Stimulated activated CD8-positive, alpha-beta memory T cell treated with anti-CD3 and anti-CD28 coated beads, Interleukin-2, amount 100 ng/mL, for 1 hour (primary cell): Measurements from ENCODE around the gene PCDHB16.
"Not testable (repeated sequence)": the region's sequence is repeated elsewhere in the genome, so short reads cannot be mapped to it uniquely, and the experiment has no call there.

Source experiments
- DNase-seq, 2 donors: peaks; one replicate each; pipeline ENCODE4 v3.0.0-alpha.2; 2020; ENCODE audit warnings: low read depth in 2 of 2

Gene PCDHB16

DNA sequence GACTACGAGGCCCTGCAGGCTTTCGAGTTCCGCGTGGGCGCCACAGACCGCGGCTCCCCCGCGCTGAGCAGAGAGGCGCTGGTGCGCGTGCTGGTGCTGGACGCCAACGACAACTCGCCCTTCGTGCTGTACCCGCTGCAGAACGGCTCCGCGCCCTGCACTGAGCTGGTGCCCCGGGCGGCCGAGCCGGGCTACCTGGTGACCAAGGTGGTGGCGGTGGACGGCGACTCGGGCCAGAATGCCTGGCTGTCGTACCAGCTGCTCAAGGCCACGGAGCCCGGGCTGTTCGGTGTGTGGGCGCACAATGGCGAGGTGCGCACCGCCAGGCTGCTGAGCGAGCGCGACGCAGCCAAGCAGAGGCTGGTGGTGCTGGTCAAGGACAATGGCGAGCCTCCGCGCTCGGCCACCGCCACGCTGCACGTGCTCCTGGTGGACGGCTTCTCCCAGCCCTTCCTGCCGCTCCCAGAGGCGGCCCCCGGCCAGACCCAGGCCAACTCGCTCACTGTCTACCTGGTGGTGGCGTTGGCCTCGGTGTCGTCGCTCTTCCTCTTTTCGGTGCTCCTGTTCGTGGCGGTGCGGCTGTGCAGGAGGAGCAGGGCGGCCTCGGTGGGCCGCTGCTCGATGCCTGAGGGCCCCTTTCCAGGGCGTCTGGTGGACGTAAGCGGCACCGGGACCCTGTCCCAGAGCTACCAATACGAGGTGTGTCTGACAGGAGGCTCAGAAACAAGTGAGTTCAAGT, 2.1 kb downstream of the PCDHB16 start:
- DNase-seq: not testable (repeated sequence)

DNA sequence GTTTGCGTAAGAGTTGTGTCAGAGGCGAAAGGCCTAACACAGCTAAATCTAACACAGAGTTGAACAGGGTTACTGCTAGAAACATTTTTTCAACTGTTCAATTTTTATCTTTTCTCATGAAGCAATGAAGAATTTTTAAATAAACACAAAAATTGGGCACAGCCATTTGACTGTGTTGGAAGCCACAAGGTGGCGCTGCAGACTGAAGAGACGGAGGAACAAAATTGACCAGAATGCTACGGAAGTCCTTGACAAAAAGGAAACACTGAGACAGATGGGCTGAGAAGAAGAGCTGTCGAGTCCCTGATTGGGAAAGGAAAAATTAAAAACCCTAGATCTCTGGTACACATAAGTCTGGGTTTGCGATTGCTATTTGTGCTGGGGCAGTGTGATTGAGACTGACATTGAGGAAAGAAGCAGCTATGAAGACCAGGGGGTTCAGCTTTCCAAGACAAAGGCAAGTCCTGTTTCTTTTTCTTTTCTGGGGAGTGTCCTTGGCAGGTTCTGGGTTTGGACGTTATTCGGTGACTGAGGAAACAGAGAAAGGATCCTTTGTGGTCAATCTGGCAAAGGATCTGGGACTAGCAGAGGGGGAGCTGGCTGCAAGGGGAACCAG, 4.8 kb downstream of the PCDHB16 start, which contains the start of gene PCDHB9:
TSS of gene PCDHB9 (plus strand) at position 265 of the 616 bp plus-strand sequence. CDS start at position 423, 158 bp downstream.
- no peak for DNase-seq

DNA sequence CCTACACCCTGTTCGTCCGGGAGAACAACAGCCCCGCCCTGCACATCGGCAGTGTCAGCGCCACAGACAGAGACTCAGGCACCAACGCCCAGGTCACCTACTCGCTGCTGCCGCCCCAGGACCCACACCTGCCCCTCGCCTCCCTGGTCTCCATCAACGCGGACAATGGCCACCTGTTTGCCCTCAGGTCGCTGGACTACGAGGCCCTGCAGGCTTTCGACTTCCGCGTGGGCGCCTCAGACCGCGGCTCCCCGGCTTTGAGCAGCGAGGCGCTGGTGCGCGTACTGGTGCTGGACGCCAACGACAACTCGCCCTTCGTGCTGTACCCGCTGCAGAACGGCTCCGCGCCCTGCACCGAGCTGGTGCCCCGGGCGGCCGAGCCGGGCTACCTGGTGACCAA, 6.5 kb downstream of the PCDHB16 start:
- DNase-seq: not testable (repeated sequence)

DNA sequence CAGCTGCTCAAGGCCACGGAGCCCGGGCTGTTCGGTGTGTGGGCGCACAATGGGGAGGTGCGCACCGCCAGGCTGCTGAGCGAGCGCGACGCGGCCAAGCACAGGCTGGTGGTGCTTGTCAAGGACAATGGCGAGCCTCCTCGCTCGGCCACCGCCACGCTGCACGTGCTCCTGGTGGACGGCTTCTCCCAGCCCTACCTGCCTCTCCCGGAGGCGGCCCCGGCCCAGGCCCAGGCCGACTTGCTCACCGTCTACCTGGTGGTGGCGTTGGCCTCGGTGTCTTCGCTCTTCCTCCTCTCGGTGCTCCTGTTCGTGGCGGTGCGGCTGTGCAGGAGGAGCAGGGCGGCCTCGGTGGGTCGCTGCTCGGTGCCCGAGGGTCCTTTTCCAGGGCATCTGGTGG, 6.9 kb downstream of the PCDHB16 start:
- not testable (repeated sequence) for DNase-seq

DNA sequence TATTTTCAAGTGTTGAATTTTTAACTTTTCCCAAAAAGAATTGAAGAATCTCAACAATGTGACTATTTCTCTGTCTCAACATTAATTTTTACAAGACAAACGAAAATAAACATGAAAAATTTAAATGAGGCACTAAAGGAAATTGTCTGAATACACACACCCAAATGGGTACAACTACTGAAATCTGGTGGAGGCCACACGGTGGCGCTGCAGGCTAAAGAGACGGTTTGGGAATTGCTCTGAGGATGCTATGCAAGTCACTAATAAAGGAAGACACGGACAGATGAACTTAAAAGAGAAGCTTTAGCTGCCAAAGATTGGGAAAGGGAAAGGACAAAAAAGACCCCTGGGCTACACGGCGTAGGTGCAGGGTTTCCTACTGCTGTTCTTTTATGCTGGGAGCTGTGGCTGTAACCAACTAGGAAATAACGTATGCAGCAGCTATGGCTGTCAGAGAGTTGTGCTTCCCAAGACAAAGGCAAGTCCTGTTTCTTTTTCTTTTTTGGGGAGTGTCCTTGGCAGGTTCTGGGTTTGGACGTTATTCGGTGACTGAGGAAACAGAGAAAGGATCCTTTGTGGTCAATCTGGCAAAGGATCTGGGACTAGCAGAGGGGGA, 10.0 kb downstream of the PCDHB16 start, which contains the start of gene PCDHB10:
TSS of gene PCDHB10 (plus strand) at position 244 of the 616 bp plus-strand sequence. CDS start at position 444, 200 bp downstream.
- no peak for DNase-seq

DNA sequence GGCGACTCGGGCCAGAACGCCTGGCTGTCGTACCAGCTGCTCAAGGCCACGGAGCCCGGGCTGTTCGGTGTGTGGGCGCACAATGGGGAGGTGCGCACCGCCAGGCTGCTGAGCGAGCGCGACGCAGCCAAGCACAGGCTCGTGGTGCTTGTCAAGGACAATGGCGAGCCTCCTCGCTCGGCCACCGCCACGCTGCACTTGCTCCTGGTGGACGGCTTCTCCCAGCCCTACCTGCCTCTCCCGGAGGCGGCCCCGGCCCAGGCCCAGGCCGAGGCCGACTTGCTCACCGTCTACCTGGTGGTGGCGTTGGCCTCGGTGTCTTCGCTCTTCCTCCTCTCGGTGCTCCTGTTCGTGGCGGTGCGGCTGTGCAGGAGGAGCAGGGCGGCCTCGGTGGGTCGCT, 12.1 kb downstream of the PCDHB16 start:
- DNase-seq: not testable (repeated sequence)

DNA sequence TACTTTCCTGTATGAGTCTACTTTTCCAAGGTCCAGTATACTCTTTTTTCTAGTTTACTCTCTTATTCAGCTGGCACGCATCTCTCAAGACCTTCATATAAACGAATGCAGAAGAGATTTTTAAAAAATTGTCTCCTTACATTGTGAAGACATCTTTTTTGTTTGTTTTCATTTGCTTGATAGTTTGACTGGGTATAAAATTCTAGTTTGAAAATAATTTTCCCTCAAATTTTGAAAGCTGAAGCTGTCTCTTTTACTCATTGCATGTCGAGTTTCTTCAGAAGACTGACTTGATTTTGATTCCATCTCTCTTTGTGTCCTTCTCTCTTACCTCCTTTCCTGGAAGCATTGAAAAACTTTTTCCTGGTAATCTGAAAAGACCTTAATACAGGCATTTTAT, 14.2 kb downstream of the PCDHB16 start:
- no peak for DNase-seq

DNA sequence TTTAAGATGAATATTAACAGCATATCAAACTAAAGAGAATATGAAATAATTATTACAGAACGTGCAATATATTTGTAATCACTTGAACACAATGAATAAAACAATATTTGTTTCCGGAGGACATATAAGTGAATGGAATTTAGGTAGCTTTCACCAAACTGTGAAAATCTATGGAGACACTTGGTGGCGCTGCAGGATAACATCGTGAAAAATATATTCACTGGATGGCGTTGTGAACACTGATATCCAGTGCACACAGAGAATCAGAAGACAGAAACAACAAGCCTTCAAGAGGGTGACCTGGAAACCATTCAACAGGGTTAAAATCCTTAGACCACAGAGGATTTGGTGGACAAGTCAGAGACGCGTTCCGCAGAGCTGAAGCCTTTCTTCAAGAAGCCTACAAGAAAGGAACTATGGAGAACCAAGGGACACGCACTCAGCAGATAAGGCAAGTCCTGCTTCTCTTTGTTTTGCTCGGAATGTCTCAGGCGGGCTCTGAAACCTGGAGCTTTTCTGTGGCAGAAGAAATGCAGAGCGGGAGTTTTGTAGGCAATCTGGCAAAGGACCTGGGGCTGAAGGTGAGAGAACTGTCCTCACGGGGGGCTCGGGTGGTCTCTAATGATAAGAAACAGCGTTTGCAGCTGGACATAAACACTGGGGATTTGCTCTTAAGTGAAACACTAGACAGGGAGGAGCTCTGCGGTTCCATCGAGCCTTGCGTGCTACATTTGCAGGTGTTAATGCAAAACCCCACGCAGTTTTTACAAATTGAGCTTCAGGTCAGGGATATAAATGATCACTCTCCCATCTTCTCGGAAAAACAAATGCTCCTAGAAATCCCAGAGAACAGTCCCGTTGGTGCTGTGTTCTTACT, 17.4 kb downstream of the PCDHB16 start, which contains the start of gene PCDHB11:
TSS of gene PCDHB11 (plus strand) at position 269 of the 877 bp plus-strand sequence. CDS start at position 417, 148 bp downstream.
- no peak for DNase-seq

DNA sequence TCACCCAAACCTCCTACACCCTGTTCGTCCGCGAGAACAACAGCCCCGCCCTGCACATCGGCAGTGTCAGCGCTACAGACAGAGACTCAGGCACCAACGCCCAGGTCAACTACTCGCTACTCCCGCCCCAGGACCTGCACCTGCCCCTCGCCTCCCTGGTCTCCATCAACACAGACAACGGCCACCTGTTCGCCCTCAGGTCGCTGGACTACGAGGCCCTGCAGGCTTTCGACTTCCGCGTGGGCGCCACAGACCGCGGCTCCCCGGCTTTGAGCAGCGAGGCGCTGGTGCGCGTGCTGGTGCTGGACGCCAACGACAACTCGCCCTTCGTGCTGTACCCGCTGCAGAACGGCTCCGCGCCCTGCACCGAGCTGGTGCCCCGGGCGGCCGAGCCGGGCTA, 18.9 kb downstream of the PCDHB16 start:
- DNase-seq: not testable (repeated sequence)

DNA sequence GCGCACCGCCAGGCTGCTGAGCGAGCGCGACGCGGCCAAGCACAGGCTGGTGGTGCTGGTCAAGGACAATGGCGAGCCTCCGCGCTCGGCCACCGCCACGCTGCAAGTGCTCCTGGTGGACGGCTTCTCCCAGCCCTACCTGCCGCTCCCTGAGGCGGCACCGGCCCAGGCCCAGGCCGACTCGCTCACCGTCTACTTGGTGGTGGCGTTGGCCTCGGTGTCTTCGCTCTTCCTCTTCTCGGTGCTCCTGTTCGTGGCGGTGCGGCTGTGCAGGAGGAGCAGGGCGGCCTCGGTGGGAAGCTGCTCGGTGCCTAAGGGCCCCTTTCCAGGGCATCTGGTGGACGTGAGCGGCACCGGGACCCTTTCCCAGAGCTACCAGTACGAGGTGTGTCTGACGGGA, 19.5 kb downstream of the PCDHB16 start:
- DNase-seq: not testable (repeated sequence)

DNA sequence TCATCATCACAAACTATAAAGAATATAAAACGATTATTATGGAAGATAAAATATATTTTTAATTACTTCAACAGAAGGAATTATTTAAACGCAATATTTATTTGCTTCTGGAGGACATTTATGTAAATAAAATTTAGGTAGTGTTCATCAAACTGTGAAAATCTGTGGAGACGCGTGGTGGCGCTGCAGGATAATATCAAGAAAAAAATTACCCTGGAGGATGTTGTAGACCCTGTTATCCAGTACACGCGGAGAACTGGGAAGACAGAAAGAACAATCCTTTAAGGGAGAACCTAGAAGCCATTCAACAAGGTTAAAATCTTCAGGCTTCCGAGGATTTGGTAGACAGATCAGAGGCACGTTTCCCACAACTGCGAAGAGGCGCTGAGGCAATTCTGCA, 26.3 kb downstream of the PCDHB16 start, which contains the start of gene PCDHB12:
TSS of gene PCDHB12 (plus strand) at position 242 of the 400 bp plus-strand sequence. CDS start 189 bp downstream, outside the sequence.
- no peak for DNase-seq

DNA sequence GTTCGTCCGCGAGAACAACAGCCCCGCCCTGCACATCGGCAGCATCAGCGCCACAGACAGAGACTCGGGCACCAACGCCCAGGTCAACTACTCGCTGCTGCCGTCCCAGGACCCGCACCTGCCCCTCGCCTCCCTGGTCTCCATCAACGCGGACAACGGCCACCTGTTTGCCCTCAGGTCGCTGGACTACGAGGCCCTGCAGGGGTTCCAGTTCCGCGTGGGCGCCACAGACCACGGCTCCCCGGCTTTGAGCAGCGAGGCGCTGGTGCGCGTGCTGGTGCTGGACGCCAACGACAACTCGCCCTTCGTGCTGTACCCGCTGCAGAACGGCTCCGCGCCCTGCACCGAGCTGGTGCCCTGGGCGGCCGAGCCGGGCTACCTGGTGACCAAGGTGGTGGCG, 28.1 kb downstream of the PCDHB16 start:
- DNase-seq: not testable (repeated sequence)

DNA sequence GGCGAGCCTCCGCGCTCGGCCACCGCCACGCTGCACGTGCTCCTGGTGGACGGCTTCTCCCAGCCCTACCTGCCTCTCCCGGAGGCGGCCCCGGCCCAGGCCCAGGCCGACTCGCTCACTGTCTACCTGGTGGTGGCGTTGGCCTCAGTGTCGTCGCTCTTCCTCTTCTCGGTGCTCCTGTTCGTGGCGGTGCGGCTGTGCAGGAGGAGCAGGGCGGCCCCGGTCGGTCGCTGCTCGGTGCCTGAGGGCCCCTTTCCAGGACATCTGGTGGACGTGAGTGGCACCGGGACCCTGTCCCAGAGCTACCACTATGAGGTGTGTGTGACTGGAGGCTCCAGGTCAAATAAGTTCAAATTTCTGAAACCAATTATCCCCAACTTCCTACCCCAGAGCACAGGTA, 28.7 kb downstream of the PCDHB16 start:
- DNase-seq: not testable (repeated sequence)

DNA sequence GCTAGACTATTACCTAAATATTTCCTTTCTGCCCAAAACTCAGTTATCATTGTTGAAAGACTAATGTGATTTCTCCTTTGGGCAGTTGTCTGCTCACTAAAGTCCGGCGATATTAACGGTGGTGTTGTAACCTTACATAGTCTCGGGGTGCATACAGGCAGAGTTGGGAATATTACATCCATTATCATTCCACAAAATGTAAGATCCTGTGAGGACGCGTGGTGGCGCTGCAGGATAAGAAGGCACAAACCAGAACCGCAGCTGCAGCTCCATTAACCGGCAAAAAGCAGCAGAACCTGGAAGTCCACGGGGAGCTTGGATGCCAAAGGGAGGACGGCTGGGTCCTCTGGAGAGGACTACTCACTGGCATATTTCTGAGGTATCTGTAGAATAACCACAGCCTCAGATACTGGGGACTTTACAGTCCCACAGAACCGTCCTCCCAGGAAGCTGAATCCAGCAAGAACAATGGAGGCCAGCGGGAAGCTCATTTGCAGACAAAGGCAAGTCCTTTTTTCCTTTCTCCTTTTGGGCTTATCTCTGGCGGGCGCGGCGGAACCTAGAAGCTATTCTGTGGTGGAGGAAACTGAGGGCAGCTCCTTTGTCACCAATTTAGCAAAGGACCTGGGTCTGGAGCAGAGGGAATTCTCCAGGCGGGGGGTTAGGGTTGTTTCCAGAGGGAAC, 31.6 kb downstream of the PCDHB16 start, which contains the start of gene PCDHB13:
TSS of gene PCDHB13 (plus strand) at position 264 of the 684 bp plus-strand sequence. CDS start at position 469, 205 bp downstream.
- DNase-seq: not testable (repeated sequence)

DNA sequence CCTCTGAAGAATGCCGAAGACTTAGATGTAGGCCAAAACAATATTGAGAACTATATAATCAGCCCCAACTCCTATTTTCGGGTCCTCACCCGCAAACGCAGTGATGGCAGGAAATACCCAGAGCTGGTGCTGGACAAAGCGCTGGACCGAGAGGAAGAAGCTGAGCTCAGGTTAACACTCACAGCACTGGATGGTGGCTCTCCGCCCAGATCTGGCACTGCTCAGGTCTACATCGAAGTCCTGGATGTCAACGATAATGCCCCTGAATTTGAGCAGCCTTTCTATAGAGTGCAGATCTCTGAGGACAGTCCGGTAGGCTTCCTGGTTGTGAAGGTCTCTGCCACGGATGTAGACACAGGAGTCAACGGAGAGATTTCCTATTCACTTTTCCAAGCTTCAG, 32.4 kb downstream of the PCDHB16 start:
- DNase-seq: not testable (repeated sequence)

DNA sequence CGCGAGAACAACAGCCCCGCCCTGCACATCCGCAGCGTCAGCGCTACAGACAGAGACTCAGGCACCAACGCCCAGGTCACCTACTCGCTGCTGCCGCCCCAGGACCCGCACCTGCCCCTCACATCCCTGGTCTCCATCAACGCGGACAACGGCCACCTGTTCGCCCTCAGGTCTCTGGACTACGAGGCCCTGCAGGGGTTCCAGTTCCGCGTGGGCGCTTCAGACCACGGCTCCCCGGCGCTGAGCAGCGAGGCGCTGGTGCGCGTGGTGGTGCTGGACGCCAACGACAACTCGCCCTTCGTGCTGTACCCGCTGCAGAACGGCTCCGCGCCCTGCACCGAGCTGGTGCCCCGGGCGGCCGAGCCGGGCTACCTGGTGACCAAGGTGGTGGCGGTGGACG, 33.3 kb downstream of the PCDHB16 start:
- not testable (repeated sequence) for DNase-seq

DNA sequence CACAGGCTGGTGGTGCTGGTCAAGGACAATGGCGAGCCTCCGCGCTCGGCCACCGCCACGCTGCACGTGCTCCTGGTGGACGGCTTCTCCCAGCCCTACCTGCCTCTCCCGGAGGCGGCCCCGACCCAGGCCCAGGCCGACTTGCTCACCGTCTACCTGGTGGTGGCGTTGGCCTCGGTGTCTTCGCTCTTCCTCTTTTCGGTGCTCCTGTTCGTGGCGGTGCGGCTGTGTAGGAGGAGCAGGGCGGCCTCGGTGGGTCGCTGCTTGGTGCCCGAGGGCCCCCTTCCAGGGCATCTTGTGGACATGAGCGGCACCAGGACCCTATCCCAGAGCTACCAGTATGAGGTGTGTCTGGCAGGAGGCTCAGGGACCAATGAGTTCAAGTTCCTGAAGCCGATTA, 33.8 kb downstream of the PCDHB16 start:
- not testable (repeated sequence) for DNase-seq

DNA sequence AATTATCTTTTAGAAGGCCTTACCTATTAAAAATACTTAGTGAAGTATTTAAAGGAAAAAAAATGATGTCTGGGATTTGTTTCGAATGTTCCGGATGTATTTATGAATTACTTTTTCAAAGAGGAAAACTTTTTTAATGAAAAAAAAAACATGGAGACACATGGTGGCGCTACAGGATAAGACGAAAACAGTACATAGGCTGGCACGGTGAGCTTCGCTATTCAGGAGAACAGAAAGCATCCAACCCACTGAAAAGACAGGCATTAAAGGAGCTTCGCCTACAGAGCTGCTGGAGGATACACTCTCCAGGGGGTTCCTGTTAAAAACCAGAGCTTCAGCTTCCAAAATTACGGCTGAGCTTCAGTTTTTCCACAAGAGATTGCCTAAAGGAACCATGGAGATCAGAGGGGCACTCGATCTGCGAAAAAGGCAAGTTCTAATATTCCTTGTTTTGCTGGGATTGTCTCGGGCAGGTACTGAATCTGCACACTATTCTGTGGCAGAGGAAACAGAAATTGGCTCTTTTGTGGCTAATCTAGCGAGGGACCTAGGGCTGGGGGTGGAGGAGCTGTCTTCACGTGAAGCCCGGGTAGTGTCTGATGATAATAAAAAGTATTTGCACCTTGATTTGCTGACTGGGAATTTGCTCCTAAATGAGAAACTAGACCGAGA, 41.1 kb downstream of the PCDHB16 start, which contains the start of gene PCDHB14:
TSS of gene PCDHB14 (plus strand) at position 232 of the 672 bp plus-strand sequence. CDS start at position 395, 163 bp downstream.
- DNase-seq: no peak

DNA sequence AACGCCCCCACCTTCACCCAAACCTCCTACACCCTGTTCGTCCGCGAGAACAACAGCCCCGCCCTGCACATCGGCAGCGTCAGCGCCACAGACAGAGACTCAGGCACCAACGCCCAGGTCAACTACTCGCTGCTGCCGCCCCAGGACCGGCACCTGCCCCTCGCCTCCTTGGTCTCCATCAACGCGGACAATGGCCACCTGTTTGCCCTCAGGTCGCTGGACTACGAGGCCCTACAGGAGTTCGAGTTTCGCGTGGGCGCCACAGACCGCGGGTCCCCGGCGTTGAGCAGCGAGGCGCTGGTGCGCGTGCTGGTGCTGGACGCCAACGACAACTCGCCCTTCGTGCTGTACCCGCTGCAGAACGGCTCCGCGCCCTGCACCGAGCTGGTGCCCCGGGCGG, 42.7 kb downstream of the PCDHB16 start:
- DNase-seq: not testable (repeated sequence)

DNA sequence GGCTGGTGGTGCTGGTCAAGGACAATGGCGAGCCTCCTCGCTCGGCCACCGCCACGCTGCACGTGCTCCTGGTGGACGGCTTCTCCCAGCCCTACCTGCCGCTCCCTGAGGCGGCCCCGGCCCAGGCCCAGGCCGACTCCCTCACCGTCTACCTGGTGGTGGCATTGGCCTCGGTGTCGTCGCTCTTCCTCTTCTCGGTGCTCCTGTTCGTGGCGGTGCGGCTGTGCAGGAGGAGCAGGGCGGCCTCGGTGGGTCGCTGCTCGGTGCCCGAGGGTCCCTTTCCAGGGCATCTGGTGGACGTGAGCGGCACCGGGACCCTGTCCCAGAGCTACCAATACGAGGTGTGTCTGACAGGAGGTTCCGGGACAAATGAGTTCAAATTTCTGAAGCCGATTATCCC, 43.2 kb downstream of the PCDHB16 start:
- not testable (repeated sequence) for DNase-seq
